Measurements from ENCODE around the gene ZNF70.

The ZNF70 gene

DNA sequence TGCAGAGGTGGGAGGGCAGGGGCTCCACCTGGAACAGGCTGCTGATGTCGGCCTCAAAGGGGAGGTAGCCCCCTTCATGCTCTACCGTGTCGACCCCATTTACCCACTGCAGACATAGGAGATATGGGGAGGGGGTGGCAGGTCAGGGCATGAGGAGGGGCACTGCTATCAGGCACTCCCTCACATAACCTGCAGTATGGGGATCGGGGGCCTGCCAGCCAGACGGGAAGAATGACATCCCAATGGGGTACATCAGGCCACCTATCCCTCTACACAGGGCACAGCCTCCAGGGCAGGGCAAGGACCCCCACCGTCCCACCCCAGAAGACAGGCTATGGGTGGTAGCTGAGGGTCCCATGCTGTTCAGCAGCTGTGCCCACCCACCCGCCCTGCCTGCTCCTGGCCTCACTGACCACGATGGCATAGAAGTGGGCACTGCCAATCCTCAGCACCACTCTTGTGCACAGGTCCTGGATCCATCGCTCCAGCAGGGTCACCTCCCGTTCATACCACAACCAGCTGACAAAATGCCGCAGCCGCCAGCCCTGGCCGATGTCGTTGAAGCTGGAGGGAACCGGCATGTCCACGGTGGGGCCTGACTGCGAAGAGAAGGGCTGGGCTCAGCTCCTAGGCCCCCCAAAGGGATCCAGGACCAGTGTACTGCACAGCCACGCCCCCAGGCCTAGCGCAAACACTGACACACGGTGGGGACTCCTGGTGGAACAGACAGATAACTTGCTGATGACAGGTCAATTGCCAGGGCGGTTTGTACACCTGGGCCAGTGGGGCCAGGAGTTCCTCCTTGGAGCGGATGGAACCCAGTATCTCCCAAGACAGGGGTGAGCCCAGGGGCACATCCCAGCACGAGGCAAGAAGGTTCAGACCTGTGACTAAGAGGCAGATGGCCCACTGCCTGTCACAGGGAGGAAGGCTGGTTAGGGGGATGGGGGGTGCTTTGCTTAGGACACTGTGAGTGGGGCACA lies 36.0 kb downstream of the ZNF70 start:
- H3K4me1 ChIP-seq (ENCODE audit: control extremely low read depth in 1 of 4, control insufficient read depth in 4 of 4, insufficient read depth in 4 of 4, low read length in 3 of 4) = peaks cover 3 to 20% (median 13%) of the 10 kb centered on the region in 4 experiments
- no peaks in the 10 kb centered on the region for H3K27me3 ChIP-seq (replicated peaks in 2 of 5; ENCODE audit: control insufficient read depth in 4 of 5, insufficient read depth in 5 of 5, low read length in 4 of 5)
- peak overlapping the region in 1 of 7 experiments; percentile 28 for H3K4me3 ChIP-seq (ENCODE audit: control insufficient read depth in 1 of 7, extremely low read depth in 1 of 7, insufficient read depth in 4 of 7, low read depth in 2 of 7, low read length in 6 of 7)
- 92% methylated on average over 19 of the region's 23 CpGs for WGBS (ENCODE audit: insufficient coverage)
- ChIA-PET CTCF (interaction anchor here (1.0 to 1.1 kb wide), 2 partner anchors 52 to 134 kb away, joined by 3 read pairs; no protein-coding TSS in a partner anchor), POLR2A (no interaction called here)
- no peaks in the 10 kb centered on the region for H3K9me3 ChIP-seq (ENCODE audit: control extremely low read depth in 1 of 5, control insufficient read depth in 4 of 5, insufficient read depth in 2 of 5, low read depth in 1 of 5, low read length in 4 of 5)
- DNase-seq = peak in 2 of 3 donors; percentile 13 to 41
- H3K36me3 ChIP-seq (ENCODE audit: control insufficient read depth in 4 of 4, insufficient read depth in 4 of 4, low read length in 3 of 4) = peaks cover 9 to 49% (median 34%) of the 10 kb centered on the region in 4 experiments
- no peak overlapping the region for H3K27ac ChIP-seq (ENCODE audit: insufficient read depth in 1 of 2, low read depth in 1 of 2, low read length in 2 of 2, poor library complexity in 1 of 2, severe bottlenecking in 2 of 2)

GRCh38 chr22:23713696-23714595 lies 37.0 kb downstream of the ZNF70 start:
- H3K27ac ChIP-seq (ENCODE audit: insufficient read depth in 1 of 2, low read depth in 1 of 2, low read length in 2 of 2, poor library complexity in 1 of 2, severe bottlenecking in 2 of 2) = no peak overlapping the region
- ChIA-PET CTCF (interaction anchor here (1.0 to 1.5 kb wide), 2 partner anchors 10 to 53 kb away, joined by 3 read pairs; no protein-coding TSS in a partner anchor), POLR2A (no interaction called here)
- no peak for DNase-seq
- 96% methylated on average over 24 of the region's 28 CpGs for WGBS (ENCODE audit: insufficient coverage)
- no peaks in the 10 kb centered on the region for H3K9me3 ChIP-seq (ENCODE audit: control extremely low read depth in 1 of 5, control insufficient read depth in 4 of 5, insufficient read depth in 2 of 5, low read depth in 1 of 5, low read length in 4 of 5)
- H3K4me1 ChIP-seq (ENCODE audit: control extremely low read depth in 1 of 4, control insufficient read depth in 4 of 4, insufficient read depth in 4 of 4, low read length in 3 of 4) = peaks cover 3 to 20% (median 13%) of the 10 kb centered on the region in 4 experiments
- H3K36me3 ChIP-seq (ENCODE audit: control insufficient read depth in 4 of 4, insufficient read depth in 4 of 4, low read length in 3 of 4) = peaks cover 15 to 59% (median 41%) of the 10 kb centered on the region in 4 experiments
- H3K27me3 ChIP-seq (replicated peaks in 2 of 5; ENCODE audit: control insufficient read depth in 4 of 5, insufficient read depth in 5 of 5, low read length in 4 of 5) = no peaks in the 10 kb centered on the region
- H3K4me3 ChIP-seq (ENCODE audit: control insufficient read depth in 1 of 7, extremely low read depth in 1 of 7, insufficient read depth in 4 of 7, low read depth in 2 of 7, low read length in 6 of 7) = no peak overlapping the region

GRCh38 chr22:23712256-23712655 lies 38.7 kb downstream of the ZNF70 start:
- ChIA-PET POLR2A (no interaction called here), CTCF (interaction anchor here (0.7 to 3.2 kb wide), 3 partner anchors 12 to 173 kb away, joined by 3 to 16 read pairs (median 5); no protein-coding TSS in a partner anchor)
- no peak overlapping the region for H3K27ac ChIP-seq (ENCODE audit: insufficient read depth in 1 of 2, low read depth in 1 of 2, low read length in 2 of 2, poor library complexity in 1 of 2, severe bottlenecking in 2 of 2)
- H3K27me3 ChIP-seq (replicated peaks in 2 of 5; ENCODE audit: control insufficient read depth in 4 of 5, insufficient read depth in 5 of 5, low read length in 4 of 5) = no peaks in the 10 kb centered on the region
- no peak overlapping the region for H3K4me3 ChIP-seq (ENCODE audit: control insufficient read depth in 1 of 7, extremely low read depth in 1 of 7, insufficient read depth in 4 of 7, low read depth in 2 of 7, low read length in 6 of 7)
- 95% methylated on average over 8 of the region's 12 CpGs for WGBS (ENCODE audit: insufficient coverage)
- H3K36me3 ChIP-seq (ENCODE audit: control insufficient read depth in 4 of 4, insufficient read depth in 4 of 4, low read length in 3 of 4) = peaks cover 25 to 75% (median 54%) of the 10 kb centered on the region in 4 experiments
- peaks cover 3 to 17% (median 12%) of the 10 kb centered on the region in 4 experiments for H3K4me1 ChIP-seq (ENCODE audit: control extremely low read depth in 1 of 4, control insufficient read depth in 4 of 4, insufficient read depth in 4 of 4, low read length in 3 of 4)
- DNase-seq = no peak
- no peaks in the 10 kb centered on the region for H3K9me3 ChIP-seq (ENCODE audit: control extremely low read depth in 1 of 5, control insufficient read depth in 4 of 5, insufficient read depth in 2 of 5, low read depth in 1 of 5, low read length in 4 of 5)

DNA sequence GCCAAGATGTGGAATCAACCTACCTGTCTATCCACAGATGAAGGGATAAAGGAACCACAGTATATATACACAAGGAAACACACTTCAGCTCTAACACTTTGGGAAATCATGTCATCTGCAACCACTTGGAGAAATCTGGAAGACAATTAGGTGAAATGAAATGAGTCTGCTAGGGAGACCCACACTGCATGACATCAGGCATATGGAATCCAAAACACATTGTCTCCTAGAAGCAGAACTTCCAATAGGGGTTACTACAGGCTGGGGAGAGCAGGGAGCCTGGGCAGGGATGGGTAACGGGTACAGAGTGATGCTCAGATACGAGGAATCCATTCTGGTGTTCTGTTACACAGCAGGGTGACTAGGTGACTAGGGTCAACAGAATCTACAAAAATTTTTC lies 41.8 kb downstream of the ZNF70 start:
- no peaks in the 10 kb centered on the region for H3K9me3 ChIP-seq (ENCODE audit: control extremely low read depth in 1 of 5, control insufficient read depth in 4 of 5, insufficient read depth in 2 of 5, low read depth in 1 of 5, low read length in 4 of 5)
- no peaks in the 10 kb centered on the region for H3K27me3 ChIP-seq (replicated peaks in 2 of 5; ENCODE audit: control insufficient read depth in 4 of 5, insufficient read depth in 5 of 5, low read length in 4 of 5)
- 100% methylated on average over 2 of the region's 2 CpGs for WGBS (ENCODE audit: insufficient coverage)
- no peak overlapping the region for H3K27ac ChIP-seq (ENCODE audit: insufficient read depth in 1 of 2, low read depth in 1 of 2, low read length in 2 of 2, poor library complexity in 1 of 2, severe bottlenecking in 2 of 2)
- H3K4me3 ChIP-seq (ENCODE audit: control insufficient read depth in 1 of 7, extremely low read depth in 1 of 7, insufficient read depth in 4 of 7, low read depth in 2 of 7, low read length in 6 of 7) = no peak overlapping the region
- no peaks in the 10 kb centered on the region for H3K4me1 ChIP-seq (ENCODE audit: control extremely low read depth in 1 of 4, control insufficient read depth in 4 of 4, insufficient read depth in 4 of 4, low read length in 3 of 4)
- H3K36me3 ChIP-seq (ENCODE audit: control insufficient read depth in 4 of 4, insufficient read depth in 4 of 4, low read length in 3 of 4) = peaks cover 43 to 98% (median 79%) of the 10 kb centered on the region in 4 experiments
- CTCF ChIA-PET = no interaction called here
- POLR2A ChIA-PET = no interaction called here
- DNase-seq = no peak

DNA sequence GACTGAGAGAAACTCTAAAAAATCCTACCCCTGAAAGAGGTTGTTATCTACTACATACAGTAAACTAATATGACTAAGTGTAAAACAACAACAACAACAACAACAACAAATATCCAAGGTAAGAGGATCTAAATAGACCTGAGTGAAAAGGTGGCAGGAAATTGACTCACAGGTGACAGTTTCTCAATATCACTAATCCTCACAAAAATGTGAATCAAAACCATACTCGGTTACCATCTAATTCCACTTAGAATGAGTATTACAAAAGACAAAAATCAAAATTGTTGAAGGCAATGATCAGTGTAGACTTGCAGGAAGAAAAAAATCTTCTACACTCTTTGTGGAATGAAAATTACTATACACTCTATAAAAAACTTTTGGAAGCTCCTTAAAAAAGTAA lies 42.6 kb downstream of the ZNF70 start:
- DNase-seq = no peak
- Histone ChIP-seq H3K36me3 (ENCODE audit: control insufficient read depth in 4 of 4, insufficient read depth in 4 of 4, low read length in 3 of 4) (peaks cover 42 to 95% (median 78%) of the 10 kb centered on the region in 4 experiments), H3K4me1 (ENCODE audit: control extremely low read depth in 1 of 4, control insufficient read depth in 4 of 4, insufficient read depth in 4 of 4, low read length in 3 of 4) (no peaks in the 10 kb centered on the region), H3K9me3 (ENCODE audit: control extremely low read depth in 1 of 5, control insufficient read depth in 4 of 5, insufficient read depth in 2 of 5, low read depth in 1 of 5, low read length in 4 of 5) (no peaks in the 10 kb centered on the region), H3K4me3 (ENCODE audit: control insufficient read depth in 1 of 7, extremely low read depth in 1 of 7, insufficient read depth in 4 of 7, low read depth in 2 of 7, low read length in 6 of 7) (no peak overlapping the region), H3K27ac (ENCODE audit: insufficient read depth in 1 of 2, low read depth in 1 of 2, low read length in 2 of 2, poor library complexity in 1 of 2, severe bottlenecking in 2 of 2) (no peak overlapping the region), H3K27me3 (replicated peaks in 2 of 5; ENCODE audit: control insufficient read depth in 4 of 5, insufficient read depth in 5 of 5, low read length in 4 of 5) (no peaks in the 10 kb centered on the region)
- WGBS (ENCODE audit: insufficient coverage) = no CpG with 5 or more reads among the region's 1 CpG
- POLR2A ChIA-PET = no interaction called here
- CTCF ChIA-PET = no interaction called here

DNA sequence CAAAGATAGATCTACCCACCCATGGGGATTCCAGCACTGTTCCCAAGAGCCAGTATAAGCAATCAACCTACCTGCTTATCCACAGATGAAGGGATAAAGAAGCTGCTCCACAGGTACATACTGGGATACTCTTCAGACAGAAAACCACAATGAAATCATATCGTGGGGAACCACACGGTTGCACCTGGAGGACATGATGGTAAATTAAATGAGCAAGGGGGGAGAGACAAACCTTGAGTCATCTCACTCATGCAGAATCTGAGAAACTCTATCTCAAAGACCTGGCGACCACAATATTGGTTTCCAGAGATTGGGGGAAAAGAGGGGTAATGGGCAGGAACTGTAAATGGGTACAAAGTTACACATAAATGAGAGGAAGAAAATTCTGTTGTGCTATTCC lies 45.6 kb downstream of the ZNF70 start:
- H3K27me3 ChIP-seq (replicated peaks in 2 of 5; ENCODE audit: control insufficient read depth in 4 of 5, insufficient read depth in 5 of 5, low read length in 4 of 5) = no peaks in the 10 kb centered on the region
- POLR2A ChIA-PET = no interaction called here
- no peak for DNase-seq
- peaks cover 0 to 1% (median 0%) of the 10 kb centered on the region in 5 experiments for H3K9me3 ChIP-seq (ENCODE audit: control extremely low read depth in 1 of 5, control insufficient read depth in 4 of 5, insufficient read depth in 2 of 5, low read depth in 1 of 5, low read length in 4 of 5)
- peaks cover 53 to 95% (median 86%) of the 10 kb centered on the region in 4 experiments for H3K36me3 ChIP-seq (ENCODE audit: control insufficient read depth in 4 of 4, insufficient read depth in 4 of 4, low read length in 3 of 4)
- 100% methylated on average over 2 of the region's 3 CpGs for WGBS (ENCODE audit: insufficient coverage)
- H3K4me1 ChIP-seq (ENCODE audit: control extremely low read depth in 1 of 4, control insufficient read depth in 4 of 4, insufficient read depth in 4 of 4, low read length in 3 of 4) = no peaks in the 10 kb centered on the region
- CTCF ChIA-PET = no interaction called here
- H3K4me3 ChIP-seq (ENCODE audit: control insufficient read depth in 1 of 7, extremely low read depth in 1 of 7, insufficient read depth in 4 of 7, low read depth in 2 of 7, low read length in 6 of 7) = no peak overlapping the region
- H3K27ac ChIP-seq (ENCODE audit: insufficient read depth in 1 of 2, low read depth in 1 of 2, low read length in 2 of 2, poor library complexity in 1 of 2, severe bottlenecking in 2 of 2) = no peak overlapping the region
